ENCODE results near the gene SLC23A2.

- TF ChIP-seq CTCF (IDR thresholded peaks at IDR 0.05 in 4 of 5, conservative IDR thresholded peaks at IDR 0.05 in 1 of 5) (no peak), POLR2A (IDR thresholded peaks at IDR 0.05) (no peak)
Observed at GRCh38 chr20:4894409-4894808, 106.9 kb downstream of the SLC23A2 start.
